ENCODE results near the gene CCDC9. TPM values are rescaled to one million over a fixed set of nuclear protein-coding genes. Genes with fewer than 3 reads are reported as not detected.

The CCDC9 gene
- total RNA-seq, 1 donor from 2014 or later: 3.4 TPM

- TF ChIP-seq CTCF (IDR thresholded peaks at IDR 0.05) (no peak), EZH2 (IDR thresholded peaks at IDR 0.05) (no peak)
- no peak overlapping the region for H3K4me2 ChIP-seq
- H3K4me3 Mint-ChIP-seq: no peak overlapping the region
Observed at GRCh38 chr19:47310323-47310722, 54.0 kb downstream of the CCDC9 start.

DNA sequence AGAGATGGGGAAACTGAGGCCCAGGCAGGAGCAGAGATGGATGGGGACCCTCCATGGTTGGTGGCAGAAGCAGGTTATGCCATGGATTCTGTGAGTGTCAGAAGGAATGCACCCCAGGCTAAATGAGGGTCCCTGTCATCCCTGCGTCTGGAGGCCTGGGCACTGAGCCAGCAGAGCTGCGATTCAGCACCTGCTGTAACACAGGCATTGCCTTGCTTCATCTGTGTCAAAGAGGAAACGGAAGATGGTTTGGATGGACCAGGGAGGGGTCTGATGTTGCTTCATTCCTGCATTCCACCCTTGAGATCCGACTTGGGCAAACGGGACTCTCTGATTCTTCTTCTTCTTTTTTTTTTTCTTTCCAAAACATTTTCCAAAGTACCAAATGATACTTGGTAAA lies 54.5 kb downstream of the CCDC9 start:
- Histone ChIP-seq H2AFZ (replicated peaks) (no peak overlapping the region), H3K36me3 (no peaks in the 10 kb centered on the region), H3K9ac (no peak overlapping the region), H3K9me3 (ENCODE audit: low read depth) (no peaks in the 10 kb centered on the region), H3K4me2 (no peak overlapping the region), H3K4me3 (no peak overlapping the region), H4K20me1 (ENCODE audit: low read depth) (no peaks in the 10 kb centered on the region), H3K79me2 (ENCODE audit: low read depth) (no peaks in the 10 kb centered on the region), H3K27me3 (peaks cover under 1% of the 10 kb centered on the region), H3K27ac (no peak overlapping the region), H3F3A (ENCODE audit: low read depth) (no peaks in the 10 kb centered on the region), H3K4me1 (no peaks in the 10 kb centered on the region)
- Mint-ChIP-seq H3K36me3 (no peaks in the 10 kb centered on the region), H3K27me3 (ENCODE audit: insufficient read depth, low read depth) (peaks cover 10% of the 10 kb centered on the region), H3K27ac (no peak overlapping the region), H3K4me1 (no peaks in the 10 kb centered on the region), H3K4me3 (no peak overlapping the region), H3K9me3 (no peaks in the 10 kb centered on the region)
- DNase-seq (ENCODE audit: low spot score): no peak
- TF ChIP-seq EZH2 (IDR thresholded peaks at IDR 0.05) (no peak), CTCF (IDR thresholded peaks at IDR 0.05) (no peak), EZH2phosphoT487 (IDR thresholded peaks at IDR 0.05) (no peak)

More at GRCh38 chr19:47310323-47310722, 54.0 kb downstream of the CCDC9 start:
- peaks cover 6% of the 10 kb centered on the region for H3K27me3 ChIP-seq
- no peaks in the 10 kb centered on the region for H4K20me1 ChIP-seq (ENCODE audit: low read depth)
- Mint-ChIP-seq H3K27me3 (ENCODE audit: insufficient read depth, low read depth) (peaks cover 12% of the 10 kb centered on the region), H3K27ac (no peak overlapping the region), H3K9me3 (no peaks in the 10 kb centered on the region), H3K36me3 (peaks cover 2% of the 10 kb centered on the region), H3K4me1 (peaks cover 2% of the 10 kb centered on the region)
- H2AFZ ChIP-seq (replicated peaks): no peak overlapping the region
- no peaks in the 10 kb centered on the region for H3K4me1 ChIP-seq
- H3K9ac ChIP-seq: no peak overlapping the region
- H3K27ac ChIP-seq: no peak overlapping the region
- no peaks in the 10 kb centered on the region for H3K36me3 ChIP-seq
- no peak for DNase-seq (ENCODE audit: low spot score)
- H3K9me3 ChIP-seq (ENCODE audit: low read depth): no peaks in the 10 kb centered on the region
- H3K79me2 ChIP-seq (ENCODE audit: low read depth): no peaks in the 10 kb centered on the region
- H3K4me3 ChIP-seq: no peak overlapping the region
- H3F3A ChIP-seq (ENCODE audit: low read depth): no peaks in the 10 kb centered on the region

GRCh38 chr19:47312366-47313006 lies 56.2 kb downstream of the CCDC9 start:
- Mint-ChIP-seq H3K9me3 (no peaks in the 10 kb centered on the region), H3K4me3 (peak overlapping the region; percentile 41), H3K36me3 (no peaks in the 10 kb centered on the region), H3K4me1 (no peaks in the 10 kb centered on the region), H3K27me3 (ENCODE audit: insufficient read depth, low read depth) (peaks cover 4% of the 10 kb centered on the region), H3K27ac (no peak overlapping the region)
- Histone ChIP-seq H3K4me2 (no peak overlapping the region), H3F3A (ENCODE audit: low read depth) (no peaks in the 10 kb centered on the region), H3K9ac (no peak overlapping the region), H2AFZ (replicated peaks) (no peak overlapping the region), H3K4me1 (no peaks in the 10 kb centered on the region), H3K9me3 (ENCODE audit: low read depth) (no peaks in the 10 kb centered on the region), H3K36me3 (no peaks in the 10 kb centered on the region), H4K20me1 (ENCODE audit: low read depth) (no peaks in the 10 kb centered on the region), H3K27ac (no peak overlapping the region), H3K4me3 (no peak overlapping the region), H3K27me3 (no peaks in the 10 kb centered on the region), H3K79me2 (ENCODE audit: low read depth) (no peaks in the 10 kb centered on the region)
- TF ChIP-seq EZH2phosphoT487 (IDR thresholded peaks at IDR 0.05) (no peak), CTCF (IDR thresholded peaks at IDR 0.05) (no peak), EZH2 (IDR thresholded peaks at IDR 0.05) (no peak)
- DNase-seq (ENCODE audit: low spot score): no peak

Measured in neural progenitor cell (in vitro differentiated cells).